22Rv1 (cell line): ENCODE measurements around the gene IQSEC1.
A peak's percentile ranks its signal among the peaks of the same experiment; 100 is the strongest.

ENCODE experiments used
- H3K27ac ChIP-seq: fragments of 450-650 bp; 2 replicates; pipeline ENCODE4 v1.5.1; 2017
- ZFX ChIP-seq: fragments of 450-650 bp; IDR thresholded peaks from 2 replicates; pipeline ENCODE4 v1.6.1; 2017; ENCODE audit warnings: antibody characterized with exemption, borderline replicate concordance
- TF ChIP-seq, protein P1 (sequence below): fragments of 450-650 bp; IDR thresholded peaks from 2 replicates; pipeline ENCODE4 v1.5.1; 2017; ENCODE audit warnings: mild to moderate bottlenecking

IQSEC1 gene

DNA sequence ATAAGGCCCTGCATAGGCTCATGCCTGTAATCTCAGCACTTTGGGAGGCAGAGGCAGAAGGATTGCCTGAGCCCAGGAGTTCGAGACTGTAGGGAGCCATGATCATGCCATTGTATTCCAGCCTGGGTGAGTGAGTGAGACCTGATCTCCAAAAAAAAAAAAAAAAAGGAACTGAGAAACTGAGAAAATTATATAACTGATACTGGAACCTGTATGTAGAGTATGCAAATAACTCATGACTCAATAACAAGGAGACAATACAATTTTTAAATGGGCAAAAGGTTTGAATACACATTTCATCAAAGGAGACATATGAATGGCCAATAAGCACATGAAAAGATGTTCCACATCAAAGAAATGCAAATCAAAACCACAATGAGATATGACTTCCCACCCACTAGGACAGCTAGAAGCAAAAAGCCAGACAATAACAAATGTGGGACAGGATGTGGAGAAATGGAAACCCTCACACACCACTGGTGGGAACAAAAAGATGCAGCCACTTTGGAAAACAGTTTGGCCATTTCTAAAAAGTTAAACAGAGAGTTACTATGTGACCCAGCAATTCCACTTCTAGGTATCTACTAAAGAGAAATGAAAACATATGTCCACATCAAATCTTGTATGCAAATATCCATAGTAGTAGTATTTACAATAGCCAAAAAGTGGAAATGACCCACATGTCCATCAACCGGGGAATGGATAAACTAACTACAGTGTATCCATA is 70.7 kb downstream of the IQSEC1 start:
- no peak overlapping the region for H3K27ac ChIP-seq
- TF ChIP-seq, protein P1, sequence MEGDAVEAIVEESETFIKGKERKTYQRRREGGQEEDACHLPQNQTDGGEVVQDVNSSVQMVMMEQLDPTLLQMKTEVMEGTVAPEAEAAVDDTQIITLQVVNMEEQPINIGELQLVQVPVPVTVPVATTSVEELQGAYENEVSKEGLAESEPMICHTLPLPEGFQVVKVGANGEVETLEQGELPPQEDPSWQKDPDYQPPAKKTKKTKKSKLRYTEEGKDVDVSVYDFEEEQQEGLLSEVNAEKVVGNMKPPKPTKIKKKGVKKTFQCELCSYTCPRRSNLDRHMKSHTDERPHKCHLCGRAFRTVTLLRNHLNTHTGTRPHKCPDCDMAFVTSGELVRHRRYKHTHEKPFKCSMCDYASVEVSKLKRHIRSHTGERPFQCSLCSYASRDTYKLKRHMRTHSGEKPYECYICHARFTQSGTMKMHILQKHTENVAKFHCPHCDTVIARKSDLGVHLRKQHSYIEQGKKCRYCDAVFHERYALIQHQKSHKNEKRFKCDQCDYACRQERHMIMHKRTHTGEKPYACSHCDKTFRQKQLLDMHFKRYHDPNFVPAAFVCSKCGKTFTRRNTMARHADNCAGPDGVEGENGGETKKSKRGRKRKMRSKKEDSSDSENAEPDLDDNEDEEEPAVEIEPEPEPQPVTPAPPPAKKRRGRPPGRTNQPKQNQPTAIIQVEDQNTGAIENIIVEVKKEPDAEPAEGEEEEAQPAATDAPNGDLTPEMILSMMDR, result no peak
- no peak for TF ChIP-seq ZFX

- H3K27ac ChIP-seq, result no peak overlapping the region
- TF ChIP-seq, protein P1, result no peak
- TF ChIP-seq ZFX, result no peak
These were observed 73.8 kb downstream of the IQSEC1 start for GRCh38 chr3:12999147-13000140.

GRCh38 chr3:12998648-12999047 is 74.6 kb downstream of the IQSEC1 start:
- TF ChIP-seq, protein P1, result no peak
- TF ChIP-seq ZFX, result no peak
- H3K27ac ChIP-seq, result no peak overlapping the region

DNA sequence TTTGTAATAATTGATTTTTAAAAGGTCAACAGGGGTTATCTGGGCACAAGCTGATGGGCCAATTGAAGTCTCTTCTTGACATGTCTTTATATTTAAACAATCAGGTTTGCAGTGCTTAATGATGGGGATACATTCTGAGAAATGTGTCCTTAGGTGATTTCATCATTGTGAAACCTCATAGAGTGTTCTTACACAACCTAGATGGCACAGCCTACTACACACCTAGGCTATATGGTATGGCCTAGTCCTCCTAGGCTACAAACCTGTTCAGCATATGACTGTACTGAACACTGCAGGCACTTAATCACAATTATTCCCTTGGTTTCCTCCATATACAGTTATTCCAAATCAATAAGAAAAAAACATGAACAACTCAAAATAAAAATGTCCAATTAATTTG is 75.8 kb downstream of the IQSEC1 start:
- no peak overlapping the region for H3K27ac ChIP-seq

GRCh38 chr3:12996181-12996506 is 77.1 kb downstream of the IQSEC1 start:
- H3K27ac ChIP-seq, result no peak overlapping the region
- TF ChIP-seq ZFX, result no peak
- TF ChIP-seq, protein P1, result no peak

More for the DNA sequence above, 75.8 kb downstream of the IQSEC1 start:
- no peak for TF ChIP-seq ZFX
- TF ChIP-seq, protein P1, result no peak

GRCh38 chr3:12995389-12996180 is 77.6 kb downstream of the IQSEC1 start:
- no peak for TF ChIP-seq ZFX
- TF ChIP-seq, protein P1, result no peak
- peak overlapping the region; percentile 61; the same call in 1 of the 2 replicates for H3K27ac ChIP-seq
